OCI-LY7 (cell line): ENCODE results near the gene CKM. TPM values are rescaled to one million over a fixed set of nuclear protein-coding genes. Genes with fewer than 3 reads are reported as not detected.

Experiments used
- BruUV-seq: library from RNA; stranded (reverse); fragments of 400-500 nt; replicated peaks from 2 replicates; lab custom pipeline; 2021; lab: Mats Ljungman, UMichigan
- CTCF ChIA-PET: fragments of 300-600 bp; sonication (Branson Sonifier 250); formaldehyde crosslinking; loops from one replicate; lab custom pipeline; 2022; ENCODE audit warnings: antibody characterized with exemption; ENCODE audit not compliant: unreplicated experiment; lab: Charles Lee
- POLR2A ChIA-PET: fragments of 300-600 bp; sonication (Branson Sonifier 250); formaldehyde crosslinking; loops from one replicate; lab custom pipeline; 2022; ENCODE audit warnings: antibody characterized with exemption; lab: Charles Lee
- DNase-seq: peaks from one replicate; pipeline ENCODE4 v3.0.0-alpha.2; 2015; ENCODE audit warnings: low spot score
- H2AFZ ChIP-seq: fragments of 200-600 bp; sonication (generic), shearing (Covaris generic); 2 replicates; pipeline ENCODE4 v1.6.1; 2014; ENCODE audit warnings: mild to moderate bottlenecking, antibody characterized with exemption, low read length, moderate library complexity
- H3K27ac ChIP-seq: fragments of 200-600 bp; sonication (generic); 2 replicates; pipeline ENCODE4 v1.5.1; 2014; ENCODE audit warnings: mixed run types, low read depth, mild to moderate bottlenecking, moderate library complexity, low read length, inconsistent platforms; ENCODE audit not compliant: poor library complexity, severe bottlenecking
- H3K36me3 ChIP-seq: fragments of 200-600 bp; sonication (generic); 2 replicates; pipeline ENCODE4 v1.6.1; 2014; ENCODE audit warnings: mild to moderate bottlenecking, antibody characterized with exemption, low read length, moderate library complexity, mixed read lengths; ENCODE audit not compliant: insufficient read depth
- H3K4me1 ChIP-seq: fragments of 200-600 bp; sonication (generic); 2 replicates; pipeline ENCODE4 v1.5.1; 2014; ENCODE audit warnings: mild to moderate bottlenecking, low read length; ENCODE audit not compliant: insufficient read depth, poor library complexity, severe bottlenecking
- H3K4me2 ChIP-seq: fragments of 200-600 bp; sonication (generic); 2 replicates; pipeline ENCODE4 v1.6.1; 2014; ENCODE audit warnings: mild to moderate bottlenecking, low read length
- H3K4me3 ChIP-seq: fragments of 200-600 bp; sonication (generic); 2 replicates; pipeline ENCODE4 v1.5.1; 2014; ENCODE audit warnings: mild to moderate bottlenecking, low read depth, low read length; ENCODE audit not compliant: poor library complexity, severe bottlenecking
- H3K79me2 ChIP-seq: fragments of 200-600 bp; sonication (generic); 2 replicates; pipeline ENCODE4 v1.6.1; 2016; ENCODE audit warnings: low read depth, mild to moderate bottlenecking, low read length, moderate library complexity, mixed read lengths; ENCODE audit not compliant: insufficient read depth
- H3K9me2 ChIP-seq: fragments of 200-600 bp; sonication (generic); 2 replicates; pipeline ENCODE4 v1.6.1; 2016; ENCODE audit warnings: mild to moderate bottlenecking, low read length, mixed read lengths; ENCODE audit not compliant: insufficient read depth
- H3K9me3 ChIP-seq: fragments of 200-600 bp; sonication (generic); 2 replicates; pipeline ENCODE4 v1.6.1; 2014; ENCODE audit warnings: mild to moderate bottlenecking, mixed run types, low read length, mixed read lengths
- H4K20me1 ChIP-seq: fragments of 200-600 bp; sonication (generic); 2 replicates; pipeline ENCODE4 v1.6.1; 2014; ENCODE audit warnings: mild to moderate bottlenecking, antibody characterized with exemption, low read length, moderate library complexity, mixed read lengths; ENCODE audit not compliant: insufficient read depth
- CTCF ChIP-seq: fragments of 200-600 bp; sonication (generic); conservative IDR thresholded peaks from 2 replicates; pipeline ENCODE4 v1.5.1; 2014; ENCODE audit warnings: mild to moderate bottlenecking, antibody characterized with exemption, low read length, moderate library complexity, mixed read lengths
- EZH2phosphoT487 ChIP-seq: fragments of 200-600 bp; sonication (generic); IDR thresholded peaks from 2 replicates; pipeline ENCODE4 v1.6.1; 2018; ENCODE audit warnings: low read depth, borderline replicate concordance, mild to moderate bottlenecking, mixed run types, antibody characterized with exemption, low read length, moderate library complexity, mixed read lengths
- intact Hi-C: fragments of 100-400 bp; cut with micrococcal nuclease; formaldehyde crosslinking; loops from one replicate; pipeline ENCODE4 v1.10.0; 2022; ENCODE audit not compliant: unreplicated experiment
- total RNA-seq, 2 experiments: library from RNA; depleted of rRNA in 1 of 2; stranded (reverse); fragments of >200 nt in 1 of 2; shearing (Covaris generic) in 1 of 2; gene quantifications; 2 replicates each; pipeline ENCODE4 v1.2.3, GENCODE V29; 2014 to 2022

Gene CKM
- total RNA-seq, 2 experiments from 2014 or later: not detected

- no peak for DNase-seq
- intact Hi-C loops: no loop called here
- Histone ChIP-seq H3K9me3 (no peaks in the 10 kb centered on the region), H3K79me2 (no peaks in the 10 kb centered on the region), H2AFZ (no peak overlapping the region), H3K4me1 (peaks cover 15% of the 10 kb centered on the region), H3K36me3 (peaks cover 3% of the 10 kb centered on the region; the same call in 1 of the 2 replicates), H3K4me2 (peak overlapping the region; percentile 95; the same call in 1 of the 2 replicates), H3K9me2 (no peaks in the 10 kb centered on the region), H4K20me1 (no peaks in the 10 kb centered on the region), H3K4me3 (no peak overlapping the region), H3K27ac (no peak overlapping the region)
- no peak for TF ChIP-seq EZH2phosphoT487
- no peak for TF ChIP-seq CTCF
- POLR2A ChIA-PET: interaction anchor here (1.0 kb wide), 1 partner anchor 109 kb away, joined by 3 read pairs; no protein-coding TSS in a partner anchor
- no TSS peak for BruUV-seq
- CTCF ChIA-PET: no interaction called here
These were observed 46.2 kb upstream of the CKM start for GRCh38 chr19:45368737-45369340.

- no peaks in the 10 kb centered on the region for H4K20me1 ChIP-seq
- peaks cover 15% of the 10 kb centered on the region for H3K4me1 ChIP-seq
- H3K4me2 ChIP-seq: no peak overlapping the region
- no peak overlapping the region for H2AFZ ChIP-seq
- no peak for DNase-seq
- no peaks in the 10 kb centered on the region for H3K9me3 ChIP-seq
- ChIA-PET POLR2A (interaction anchor here (1.0 kb wide), 1 partner anchor 110 kb away, joined by 3 read pairs; no protein-coding TSS in a partner anchor), CTCF (no interaction called here)
- BruUV-seq: no TSS peak
- no peaks in the 10 kb centered on the region for H3K79me2 ChIP-seq
- H3K27ac ChIP-seq: no peak overlapping the region
- H3K4me3 ChIP-seq: no peak overlapping the region
- H3K9me2 ChIP-seq: no peaks in the 10 kb centered on the region
- peaks cover 3% of the 10 kb centered on the region; the same call in 1 of the 2 replicates for H3K36me3 ChIP-seq
- intact Hi-C loops: no loop called here
- no peak for TF ChIP-seq EZH2phosphoT487
- TF ChIP-seq CTCF: no peak
These were observed 45.5 kb upstream of the CKM start for GRCh38 chr19:45368127-45368526.

GRCh38 chr19:45364696-45365095 lies 42.0 kb upstream of the CKM start:
- intact Hi-C loops: no loop called here
- H3K9me2 ChIP-seq: no peaks in the 10 kb centered on the region
- no peaks in the 10 kb centered on the region for H4K20me1 ChIP-seq
- no peak overlapping the region for H3K4me3 ChIP-seq
- no peaks in the 10 kb centered on the region for H3K9me3 ChIP-seq
- H3K79me2 ChIP-seq: no peaks in the 10 kb centered on the region
- DNase-seq: no peak
- no peak overlapping the region for H3K4me2 ChIP-seq
- peaks cover 5% of the 10 kb centered on the region for H3K4me1 ChIP-seq
- no peak for TF ChIP-seq EZH2phosphoT487
- no peak for TF ChIP-seq CTCF
- ChIA-PET POLR2A (no interaction called here), CTCF (no interaction called here)
- BruUV-seq: no TSS peak
- H3K36me3 ChIP-seq: peaks cover 12% of the 10 kb centered on the region; the same call in 1 of the 2 replicates
- H3K27ac ChIP-seq: no peak overlapping the region
- H2AFZ ChIP-seq: no peak overlapping the region
